HL-60 (cell line): ENCODE data around the gene ZMYM2.

Experiments used
- DNase-seq, 2 experiments: peaks; one replicate each; pipeline ENCODE4 v3.0.0-alpha.2; 2010 to 2020; ENCODE audit warnings: low read depth in 1 of 2, low spot score in 1 of 2
- H3K27ac ChIP-seq: fragments of 250-450 bp; sonication (Bioruptor Pico); replicated peaks from 2 replicates; pipeline ENCODE4 v1.5.1; 2020; ENCODE audit warnings: mild to moderate bottlenecking, moderate library complexity
- H3K27me3 ChIP-seq: fragments of 250-450 bp; sonication (Bioruptor Pico); 2 replicates; pipeline ENCODE4 v1.5.1; 2021; ENCODE audit warnings: mild to moderate bottlenecking, moderate library complexity; ENCODE audit not compliant: insufficient read depth, poor library complexity, severe bottlenecking
- H3K4me3 ChIP-seq: replicated peaks from 2 replicates; pipeline ENCODE4 v1.5.1; 2011; ENCODE audit warnings: mild to moderate bottlenecking, control low read depth, low read length; ENCODE audit not compliant: insufficient read depth
- CTCF ChIP-seq: IDR thresholded peaks from one replicate; pipeline ENCODE4 v1.5.1; 2011; ENCODE audit warnings: low read length, control low read depth, inconsistent platforms; ENCODE audit not compliant: insufficient read depth
- GABPA ChIP-seq: IDR thresholded peaks from 2 replicates; pipeline ENCODE4 v1.6.1; 2012; ENCODE audit warnings: low read depth
- POLR2AphosphoS5 ChIP-seq: IDR thresholded peaks from 2 replicates; pipeline ENCODE4 v1.6.1; 2012; ENCODE audit warnings: low read depth
- REST ChIP-seq: IDR thresholded peaks from 2 replicates; pipeline ENCODE4 v1.6.1; 2012; ENCODE audit warnings: low read depth; ENCODE audit not compliant: insufficient replicate concordance
- SPI1 ChIP-seq: IDR thresholded peaks from 2 replicates; pipeline ENCODE4 v1.6.1; 2012; ENCODE audit warnings: low read depth, mild to moderate bottlenecking, borderline replicate concordance

The ZMYM2 gene

GRCh38 chr13:20064128-20064527 is 105.6 kb downstream of the ZMYM2 start:
- TF ChIP-seq SPI1 (no peak), POLR2AphosphoS5 (no peak), CTCF (no peak), GABPA (no peak), REST (no peak)
- H3K27me3 ChIP-seq: no peaks in the 10 kb centered on the region
- no peak overlapping the region for H3K4me3 ChIP-seq
- no peak overlapping the region for H3K27ac ChIP-seq
- no peak for DNase-seq

- TF ChIP-seq REST (no peak), SPI1 (no peak), POLR2AphosphoS5 (no peak), CTCF (no peak), GABPA (no peak)
- DNase-seq: no peak
- H3K27me3 ChIP-seq: no peaks in the 10 kb centered on the region
- H3K4me3 ChIP-seq: no peak overlapping the region
- H3K27ac ChIP-seq: no peak overlapping the region
Measured at GRCh38 chr13:20065516-20065915, 107.0 kb downstream of the ZMYM2 start.

GRCh38 chr13:20069956-20070355 is 111.4 kb downstream of the ZMYM2 start:
- Histone ChIP-seq H3K27ac (no peak overlapping the region), H3K4me3 (no peak overlapping the region), H3K27me3 (no peaks in the 10 kb centered on the region)
- no peak for TF ChIP-seq CTCF
- TF ChIP-seq REST: no peak
- TF ChIP-seq POLR2AphosphoS5: no peak
- no peak for TF ChIP-seq GABPA
- no peak for TF ChIP-seq SPI1
- no peak for DNase-seq
